RWPE2 (cell line): ENCODE measurements around the gene UCHL1.

ENCODE experiments used
- ATAC-seq: fragments of 200-7000 bp; cut with Tn5 transposase; 3 replicates; pipeline ENCODE4 v1.9.1; 2021; ENCODE audit warnings: low read depth
- DNase-seq: peaks from one replicate; pipeline ENCODE4 v3.0.0-alpha.2; 2020; ENCODE audit warnings: low spot score
- H3K27ac ChIP-seq: fragments of 450-650 bp; 2 replicates; pipeline ENCODE4 v1.5.1; 2017; ENCODE audit warnings: mild to moderate bottlenecking; ENCODE audit not compliant: poor library complexity, severe bottlenecking
- H3K27me3 ChIP-seq: fragments of 250-450 bp; sonication (Bioruptor Pico); 2 replicates; pipeline ENCODE4 v1.5.1; 2021; ENCODE audit warnings: mild to moderate bottlenecking, moderate library complexity; ENCODE audit not compliant: insufficient read depth, poor library complexity, severe bottlenecking
- H3K36me3 ChIP-seq: fragments of 250-450 bp; sonication (Bioruptor Pico); 2 replicates; pipeline ENCODE4 v1.5.1; 2020; ENCODE audit warnings: low read depth, mild to moderate bottlenecking, moderate library complexity
- H3K4me1 ChIP-seq: fragments of 250-450 bp; sonication (Bioruptor Pico); 2 replicates; pipeline ENCODE4 v1.5.1; 2021; ENCODE audit warnings: mild to moderate bottlenecking, moderate library complexity; ENCODE audit not compliant: insufficient read depth, poor library complexity, severe bottlenecking
- H3K4me3 ChIP-seq: fragments of 250-450 bp; sonication (Bioruptor Pico); 2 replicates; pipeline ENCODE4 v1.5.1; 2021; ENCODE audit warnings: mild to moderate bottlenecking, moderate library complexity; ENCODE audit not compliant: severe bottlenecking
- H3K9me3 ChIP-seq: fragments of 250-450 bp; sonication (Bioruptor Pico); 2 replicates; pipeline ENCODE4 v1.5.1; 2021; ENCODE audit warnings: mild to moderate bottlenecking, moderate library complexity; ENCODE audit not compliant: severe bottlenecking
- CTCF ChIP-seq: fragments of 450-650 bp; IDR thresholded peaks from one replicate; pipeline ENCODE4 v1.5.1; 2017; ENCODE audit warnings: mild to moderate bottlenecking, moderate library complexity; ENCODE audit not compliant: poor library complexity, severe bottlenecking

Gene UCHL1

GRCh38 chr4:41296995-41297394 lies 40.3 kb downstream of the UCHL1 start:
- Histone ChIP-seq H3K27ac (no peak overlapping the region), H3K27me3 (no peaks in the 10 kb centered on the region), H3K4me1 (peaks cover 8% of the 10 kb centered on the region), H3K9me3 (peaks cover 6% of the 10 kb centered on the region), H3K4me3 (no peak overlapping the region), H3K36me3 (no peaks in the 10 kb centered on the region)
- DNase-seq (no peak), ATAC-seq (peak; percentile 74)
- no peak for TF ChIP-seq CTCF

GRCh38 chr4:41297832-41298231 lies 41.1 kb downstream of the UCHL1 start:
- DNase-seq (no peak), ATAC-seq (no peak)
- Histone ChIP-seq H3K27ac (no peak overlapping the region), H3K4me1 (peaks cover 8% of the 10 kb centered on the region), H3K4me3 (no peak overlapping the region), H3K9me3 (peaks cover 6% of the 10 kb centered on the region), H3K36me3 (no peaks in the 10 kb centered on the region), H3K27me3 (no peaks in the 10 kb centered on the region)
- no peak for TF ChIP-seq CTCF

DNA sequence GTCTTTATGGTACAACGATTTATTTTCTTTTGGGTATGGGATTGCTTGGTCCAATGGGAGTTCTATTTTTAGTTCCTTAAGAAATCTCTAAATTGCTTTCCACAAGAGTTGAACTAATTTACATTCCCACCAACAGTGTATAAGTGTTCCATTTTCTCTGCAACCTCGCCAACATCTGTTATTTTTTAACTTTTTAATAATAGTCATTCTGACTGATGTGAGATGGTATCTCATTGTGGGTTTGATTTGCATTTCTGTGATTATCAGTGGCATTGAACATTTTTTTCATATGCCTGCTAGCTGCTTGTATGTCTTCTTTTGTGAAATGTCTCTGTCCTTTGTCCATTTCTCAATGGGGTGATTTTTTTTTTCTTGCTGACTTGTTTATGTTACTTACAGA lies 42.8 kb downstream of the UCHL1 start:
- Histone ChIP-seq H3K4me3 (no peak overlapping the region), H3K9me3 (peaks cover 3% of the 10 kb centered on the region), H3K36me3 (no peaks in the 10 kb centered on the region), H3K4me1 (peaks cover 8% of the 10 kb centered on the region), H3K27ac (no peak overlapping the region), H3K27me3 (no peaks in the 10 kb centered on the region)
- no peak for TF ChIP-seq CTCF
- no peak for ATAC-seq
- DNase-seq, result no peak

DNA sequence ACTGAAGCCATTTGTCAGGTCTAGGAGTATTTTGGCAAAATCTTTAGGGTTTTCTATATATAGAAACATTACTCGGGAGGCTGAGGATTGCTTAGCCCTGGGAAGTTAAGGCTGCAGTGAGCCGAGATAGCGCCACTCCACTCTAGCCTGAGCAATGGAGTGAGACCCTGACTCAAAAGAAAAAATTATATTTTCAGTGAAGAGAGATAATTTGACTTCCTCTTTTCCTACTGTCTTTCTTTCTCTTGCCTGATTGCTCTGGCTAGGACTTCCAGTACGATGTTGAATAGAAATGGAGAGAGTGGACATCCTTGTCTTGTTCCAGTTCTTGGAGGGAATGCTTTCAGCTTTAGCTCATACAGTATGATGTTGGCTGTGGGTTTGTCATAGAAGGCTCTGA lies 44.4 kb downstream of the UCHL1 start:
- ATAC-seq (no peak), DNase-seq (no peak)
- no peaks in the 10 kb centered on the region for H3K27me3 ChIP-seq
- H3K4me1 ChIP-seq, result peaks cover 8% of the 10 kb centered on the region
- H3K4me3 ChIP-seq, result no peak overlapping the region
- H3K27ac ChIP-seq, result no peak overlapping the region
- no peaks in the 10 kb centered on the region for H3K36me3 ChIP-seq
- H3K9me3 ChIP-seq, result no peaks in the 10 kb centered on the region
- no peak for TF ChIP-seq CTCF

- H3K36me3 ChIP-seq, result no peaks in the 10 kb centered on the region
- no peaks in the 10 kb centered on the region for H3K27me3 ChIP-seq
- H3K9me3 ChIP-seq, result no peaks in the 10 kb centered on the region
- H3K4me1 ChIP-seq, result no peaks in the 10 kb centered on the region
- ATAC-seq (no peak), DNase-seq (no peak)
- no peak overlapping the region for H3K4me3 ChIP-seq
- no peak overlapping the region for H3K27ac ChIP-seq
- TF ChIP-seq CTCF, result no peak
These were observed 46.8 kb downstream of the UCHL1 start for GRCh38 chr4:41303372-41304118.
